Common myeloid progenitor, CD34-positive (primary cell): ENCODE results near the gene CHST2.

ENCODE experiments used
- CTCF ChIA-PET: fragments of 350-600 bp; sonication (Branson Sonifier 250); formaldehyde crosslinking; loops from one replicate; lab custom pipeline; 2021; ENCODE audit warnings: antibody characterized with exemption; lab: Charles Lee
- POLR2A ChIA-PET: fragments of 350-600 bp; sonication (Branson Sonifier 250); formaldehyde crosslinking; loops from one replicate; lab custom pipeline; 2021; ENCODE audit warnings: antibody characterized with exemption; lab: Charles Lee
- DNase-seq, 3 donors: peaks; one replicate each; pipeline versions ENCODE4 v3.0.0 to v3.0.0-alpha.2; 2013
- H3K27ac ChIP-seq, 2 experiments: 1 replicate in 1 of 2; 2 replicates in 1 of 2; pipeline ENCODE4 v1.7.0; 2013; ENCODE audit warnings: inconsistent platforms in 2 of 2, low read length in 2 of 2, mild to moderate bottlenecking in 2 of 2, low read depth in 1 of 2, moderate library complexity in 1 of 2; ENCODE audit not compliant: severe bottlenecking in 2 of 2, insufficient read depth in 1 of 2, poor library complexity in 1 of 2
- H3K27me3 ChIP-seq, 5 experiments: replicated peaks in 2 of 5; 1 replicate in 3 of 5; 2 replicates in 2 of 5; pipeline versions ENCODE4 v1.6.1 to v1.7.0; 2013; ENCODE audit warnings: low read length in 4 of 5, mild to moderate bottlenecking in 2 of 5, moderate library complexity in 2 of 5, inconsistent platforms in 1 of 5; ENCODE audit not compliant: insufficient read depth in 5 of 5, control insufficient read depth in 4 of 5
- H3K36me3 ChIP-seq, 4 experiments: 1 replicate in 2 of 4; 2 replicates in 2 of 4; pipeline versions ENCODE4 v1.6.1 to v1.7.0; 2013; ENCODE audit warnings: low read length in 3 of 4, control low read depth in 1 of 4, mild to moderate bottlenecking in 1 of 4; ENCODE audit not compliant: control insufficient read depth in 4 of 4, insufficient read depth in 4 of 4
- H3K4me1 ChIP-seq, 4 experiments: 1 replicate in 3 of 4; 2 replicates in 1 of 4; pipeline versions ENCODE4 v1.6.1 to v1.7.1; 2013; ENCODE audit warnings: low read length in 3 of 4, mild to moderate bottlenecking in 3 of 4, control low read depth in 1 of 4, inconsistent platforms in 1 of 4, moderate library complexity in 1 of 4; ENCODE audit not compliant: control insufficient read depth in 4 of 4, insufficient read depth in 4 of 4; ENCODE audit errors: control extremely low read depth in 1 of 4
- H3K4me3 ChIP-seq, 7 experiments: 1 replicate in 4 of 7; 2 replicates in 3 of 7; pipeline versions ENCODE4 v1.5.1 to v1.7.0; 2013; ENCODE audit warnings: mild to moderate bottlenecking in 7 of 7, low read length in 6 of 7, moderate library complexity in 6 of 7, inconsistent platforms in 2 of 7, low read depth in 2 of 7, control low read depth in 1 of 7; ENCODE audit not compliant: insufficient read depth in 4 of 7, control insufficient read depth in 1 of 7; ENCODE audit errors: extremely low read depth in 1 of 7
- H3K9me3 ChIP-seq, 5 experiments: 1 replicate in 4 of 5; 2 replicates in 1 of 5; pipeline versions ENCODE4 v1.6.1 to v1.7.1; 2013; ENCODE audit warnings: low read length in 4 of 5, mild to moderate bottlenecking in 2 of 5, inconsistent platforms in 1 of 5, low read depth in 1 of 5, moderate library complexity in 1 of 5; ENCODE audit not compliant: control insufficient read depth in 4 of 5, insufficient read depth in 2 of 5; ENCODE audit errors: control extremely low read depth in 1 of 5
- WGBS: methylation state at CpG from one replicate; pipeline ENCODE4 v1.1.5; 2013; ENCODE audit not compliant: insufficient coverage; 5-methylcytosine and 5-hydroxymethylcytosine counted together

The CHST2 gene

DNA sequence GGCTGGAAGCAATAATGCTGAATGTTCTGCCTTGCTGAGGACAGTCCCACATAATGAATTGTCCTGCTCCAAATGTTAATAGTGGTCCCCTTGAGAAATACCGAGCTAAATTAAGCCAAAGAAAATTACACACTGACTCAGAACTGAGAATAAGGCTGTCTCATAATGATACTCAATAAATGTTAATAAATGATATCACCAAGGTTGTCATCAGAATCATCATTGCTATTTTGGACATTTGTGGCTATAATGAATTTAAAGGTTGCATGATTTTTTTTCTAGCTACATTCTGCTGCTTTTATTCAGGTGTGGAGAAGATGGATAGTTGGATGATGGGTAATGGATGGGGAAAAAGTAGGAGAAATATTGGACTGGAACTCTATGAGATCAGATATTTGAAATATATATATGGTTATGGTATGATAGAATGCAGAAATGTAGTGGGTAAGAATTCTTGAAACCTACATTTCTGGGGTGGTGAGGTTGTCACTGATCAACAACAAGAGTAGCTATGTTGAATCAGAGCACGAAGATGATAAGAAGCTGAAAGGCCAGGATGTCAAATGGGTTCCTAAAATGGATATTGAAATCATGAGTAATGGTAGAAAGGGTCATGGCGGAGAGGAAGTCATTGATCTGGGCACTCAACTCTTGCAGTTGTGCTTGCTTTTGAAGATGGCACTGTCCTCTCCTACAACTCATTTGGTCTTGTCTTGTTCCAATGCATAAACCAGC lies 12.8 kb downstream of the CHST2 start:
- H3K27me3 ChIP-seq, result no peaks in the 10 kb centered on the region
- WGBS, result 100% methylated on average over 3 of the region's 3 CpGs
- no peaks in the 10 kb centered on the region for H3K36me3 ChIP-seq
- DNase-seq, result no peak
- H3K4me3 ChIP-seq, result no peak overlapping the region
- H3K27ac ChIP-seq, result no peak overlapping the region
- ChIA-PET POLR2A (no interaction called here), CTCF (interaction anchor here (1.2 kb wide), 1 partner anchor 8 kb away, joined by 3 read pairs; no protein-coding TSS in a partner anchor)
- no peaks in the 10 kb centered on the region for H3K4me1 ChIP-seq
- no peaks in the 10 kb centered on the region for H3K9me3 ChIP-seq

GRCh38 chr3:143134471-143134870 lies 14.9 kb downstream of the CHST2 start:
- no peaks in the 10 kb centered on the region for H3K9me3 ChIP-seq
- ChIA-PET POLR2A (no interaction called here), CTCF (interaction anchor here (0.6 to 0.9 kb wide), 2 partner anchors 83 to 105 kb away, joined by 3 read pairs; no protein-coding TSS in a partner anchor)
- H3K4me3 ChIP-seq, result no peak overlapping the region
- no CpG with 5 or more reads among the region's 1 CpG for WGBS
- H3K36me3 ChIP-seq, result no peaks in the 10 kb centered on the region
- no peaks in the 10 kb centered on the region for H3K4me1 ChIP-seq
- H3K27me3 ChIP-seq, result no peaks in the 10 kb centered on the region
- no peak overlapping the region for H3K27ac ChIP-seq
- no peak for DNase-seq

DNA sequence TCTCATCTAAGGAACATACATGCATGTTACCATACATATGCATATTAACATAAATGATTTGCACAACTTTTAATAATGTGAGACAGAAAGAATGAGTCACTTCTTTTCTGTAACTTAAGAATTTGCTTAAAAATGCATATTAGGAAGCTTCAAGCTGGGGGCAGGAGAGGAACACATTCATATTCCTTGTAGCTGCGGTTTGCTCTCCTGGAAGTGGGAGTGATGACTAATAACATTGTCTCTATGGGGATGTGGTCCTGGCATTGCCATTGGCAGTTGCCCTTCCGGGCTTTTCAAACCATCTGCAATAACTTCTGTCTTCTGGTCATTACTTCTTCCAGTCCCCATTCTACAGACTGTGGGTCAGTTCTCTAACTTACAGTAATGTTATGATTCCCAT lies 15.6 kb downstream of the CHST2 start:
- no CpG with 5 or more reads among the region's 2 CpGs for WGBS

GRCh38 chr3:143137435-143138036 lies 18.0 kb downstream of the CHST2 start:
- POLR2A ChIA-PET, result no interaction called here
- no peaks in the 10 kb centered on the region for H3K4me1 ChIP-seq
- CTCF ChIA-PET, result no interaction called here
- no CpG with 5 or more reads among the region's 2 CpGs for WGBS
- no peaks in the 10 kb centered on the region for H3K27me3 ChIP-seq
- no peaks in the 10 kb centered on the region for H3K9me3 ChIP-seq
- DNase-seq, result no peak
- no peak overlapping the region for H3K27ac ChIP-seq
- no peak overlapping the region for H3K4me3 ChIP-seq
- no peaks in the 10 kb centered on the region for H3K36me3 ChIP-seq

More for the DNA sequence above, 15.6 kb downstream of the CHST2 start:
- Histone ChIP-seq H3K4me3 (no peak overlapping the region), H3K27me3 (no peaks in the 10 kb centered on the region), H3K4me1 (no peaks in the 10 kb centered on the region), H3K36me3 (no peaks in the 10 kb centered on the region), H3K27ac (no peak overlapping the region), H3K9me3 (no peaks in the 10 kb centered on the region)
- DNase-seq, result peak in 1 of 3 donors; percentile 13
- POLR2A ChIA-PET, result no interaction called here
- CTCF ChIA-PET, result interaction anchor here (0.6 to 0.9 kb wide), 2 partner anchors 82 to 104 kb away, joined by 3 read pairs; no protein-coding TSS in a partner anchor

GRCh38 chr3:143138953-143139352 lies 19.4 kb downstream of the CHST2 start:
- WGBS, result 100% methylated on average over 3 of the region's 3 CpGs
- CTCF ChIA-PET, result no interaction called here

DNA sequence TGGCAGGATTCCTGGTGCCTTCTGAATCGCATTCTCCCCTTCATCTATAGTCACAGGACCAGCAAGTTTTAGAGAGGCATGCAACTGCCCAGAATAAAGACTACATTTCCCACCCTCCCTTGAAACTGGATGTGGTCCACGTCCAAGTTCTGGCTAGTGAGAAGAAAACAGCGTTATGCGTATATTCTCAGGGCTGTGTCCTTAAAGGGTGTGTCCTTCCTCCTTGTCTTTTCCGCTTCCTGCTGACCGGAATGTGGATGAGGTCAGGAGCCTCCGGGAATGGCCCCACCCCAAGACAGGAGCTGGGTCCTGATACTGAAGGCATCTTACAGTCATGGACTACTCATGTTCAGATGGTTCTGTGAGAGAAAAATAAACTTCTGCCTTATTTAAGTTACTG lies 20.2 kb downstream of the CHST2 start:
- POLR2A ChIA-PET, result no interaction called here
- no peaks in the 10 kb centered on the region for H3K4me1 ChIP-seq
- no peak for DNase-seq
- 90% methylated on average over 7 of the region's 7 CpGs for WGBS
- H3K27ac ChIP-seq, result no peak overlapping the region
- no peaks in the 10 kb centered on the region for H3K36me3 ChIP-seq
- CTCF ChIA-PET, result interaction anchor here (1.2 kb wide), 1 partner anchor 11 kb away, joined by 3 read pairs; no protein-coding TSS in a partner anchor
- H3K9me3 ChIP-seq, result no peaks in the 10 kb centered on the region
- no peaks in the 10 kb centered on the region for H3K27me3 ChIP-seq
- no peak overlapping the region for H3K4me3 ChIP-seq

More at GRCh38 chr3:143138953-143139352, 19.4 kb downstream of the CHST2 start:
- H3K27me3 ChIP-seq, result no peaks in the 10 kb centered on the region
- POLR2A ChIA-PET, result no interaction called here
- H3K4me1 ChIP-seq, result no peaks in the 10 kb centered on the region
- no peak for DNase-seq
- H3K36me3 ChIP-seq, result no peaks in the 10 kb centered on the region
- no peak overlapping the region for H3K27ac ChIP-seq
- no peaks in the 10 kb centered on the region for H3K9me3 ChIP-seq
- no peak overlapping the region for H3K4me3 ChIP-seq

GRCh38 chr3:143140550-143140949 lies 21.0 kb downstream of the CHST2 start:
- WGBS, result 100% methylated on average over 3 of the region's 6 CpGs
- no peak overlapping the region for H3K27ac ChIP-seq
- DNase-seq, result no peak
- no peaks in the 10 kb centered on the region for H3K4me1 ChIP-seq
- H3K4me3 ChIP-seq, result no peak overlapping the region
- H3K36me3 ChIP-seq, result no peaks in the 10 kb centered on the region
- H3K27me3 ChIP-seq, result no peaks in the 10 kb centered on the region
- no peaks in the 10 kb centered on the region for H3K9me3 ChIP-seq
- ChIA-PET CTCF (interaction anchor here (1.2 kb wide), 1 partner anchor 10 kb away, joined by 3 read pairs; no protein-coding TSS in a partner anchor), POLR2A (no interaction called here)
